K562 (cell line): Measurements from ENCODE around the gene PHF21A. TPM values are rescaled to one million over a fixed set of nuclear protein-coding genes. Genes with fewer than 3 reads are reported as not detected.

Experiments
- BMI1 ChIP-seq: fragments of 150-350 bp; IDR thresholded peaks from 2 replicates; pipeline ENCODE4 v1.6.1; 2014; ENCODE audit warnings: low read length
- DPF2 ChIP-seq: fragments of 450-650 bp; IDR thresholded peaks from 2 replicates; pipeline ENCODE4 v1.6.1; 2016
- FUS ChIP-seq: fragments of 200-400 bp; formaldehyde crosslinking; optimal IDR thresholded peaks from 2 replicates; pipeline ENCODE3; 2017; ENCODE audit warnings: low read depth, low read length
- HDAC8 ChIP-seq: fragments of 450-650 bp; IDR thresholded peaks from 2 replicates; pipeline ENCODE4 v1.6.1; 2016; ENCODE audit warnings: mild to moderate bottlenecking, missing genetic modification characterization, moderate library complexity, missing compliant biosample characterization
- KHSRP ChIP-seq: fragments of 450-650 bp; IDR thresholded peaks from 2 replicates; pipeline ENCODE4 v1.6.1; 2017
- MAZ ChIP-seq, 2 experiments: fragments of 450-650 bp in 1 of 2; sonication (generic) in 1 of 2; formaldehyde crosslinking; IDR thresholded peaks in 1 of 2; conservative IDR thresholded peaks in 1 of 2; 2 replicates each; pipeline versions ENCODE4 v1.4.0 to v1.5.0; 2020; ENCODE audit warnings: mild to moderate bottlenecking in 1 of 2, missing genetic modification reagents in 1 of 2
- NBN ChIP-seq: fragments of 450-650 bp; IDR thresholded peaks from 2 replicates; pipeline ENCODE4 v1.6.1; 2016; ENCODE audit warnings: low read depth, mild to moderate bottlenecking
- NFATC3 ChIP-seq: fragments of 450-650 bp; IDR thresholded peaks from 2 replicates; pipeline ENCODE4 v1.6.1; 2017; ENCODE audit warnings: mild to moderate bottlenecking
- PHB ChIP-seq: fragments of 250-450 bp; sonication (Bioruptor Pico); IDR thresholded peaks from 2 replicates; pipeline ENCODE4 v1.5.0; 2021
- SIRT6 ChIP-seq: IDR thresholded peaks from one replicate; pipeline ENCODE4 v1.6.1; 2012; ENCODE audit warnings: low read depth, mild to moderate bottlenecking, control low read depth, inconsistent platforms, low read length, moderate library complexity
- SIX5 ChIP-seq, 2 experiments: IDR thresholded peaks; 2 replicates each; pipeline ENCODE4 v1.6.1; 2011; ENCODE audit warnings: low read length in 2 of 2, borderline replicate concordance in 1 of 2, low read depth in 1 of 2, mild to moderate bottlenecking in 1 of 2, moderate library complexity in 1 of 2; ENCODE audit not compliant: insufficient read depth in 1 of 2
- TBP ChIP-seq: optimal IDR thresholded peaks from 2 replicates; pipeline ENCODE3; 2011; ENCODE audit warnings: low read depth, low read length, improper control_type of control experiment
- TCF7 ChIP-seq: sonication (generic); IDR thresholded peaks from 2 replicates; pipeline ENCODE4 v1.6.1; 2016; ENCODE audit warnings: antibody characterized with exemption, borderline replicate concordance
- ZBED1 ChIP-seq: IDR thresholded peaks from 2 replicates; pipeline ENCODE4 v1.6.1; 2014
- ZNF23 ChIP-seq: fragments of 250-450 bp; sonication (Bioruptor Pico); IDR thresholded peaks from 2 replicates; pipeline ENCODE4 v1.4.0; 2020; ENCODE audit warnings: mild to moderate bottlenecking
- ZNF41 ChIP-seq: fragments of 250-450 bp; sonication (Bioruptor Pico); conservative IDR thresholded peaks from 2 replicates; pipeline ENCODE4 v1.4.0; 2020; ENCODE audit warnings: mild to moderate bottlenecking
- ZNF551 ChIP-seq: fragments of 250-450 bp; sonication (Bioruptor Pico); IDR thresholded peaks from 2 replicates; pipeline ENCODE4 v1.5.0; 2021; ENCODE audit warnings: mild to moderate bottlenecking, moderate library complexity
- ZNF764 ChIP-seq: fragments of 250-450 bp; sonication (Bioruptor Pico); IDR thresholded peaks from 2 replicates; pipeline ENCODE4 v1.4.0; 2020; ENCODE audit warnings: low read depth, mild to moderate bottlenecking, moderate library complexity
- polyA plus RNA-seq, 8 experiments: library from polyadenylated mRNA; depleted of rRNA in 4 of 8; stranded (reverse) in 5 of 8; unstranded in 3 of 8; fragments of >200 nt; fragmentation: Nextera tagmentation in 2 of 8; fragmentation: Illumina TruSeq in 1 of 8; extraction: Ambion mirVana in 2 of 8; extraction: Trizol in 1 of 8; gene quantifications; 2 replicates each; pipeline versions ENCODE4 v1.2.1 to v1.2.3, GENCODE V29; 2011 to 2014; ENCODE audit warnings: inconsistent platforms in 1 of 8, missing spikeins in 1 of 8
- total RNA-seq, 7 experiments: library from RNA; depleted of rRNA in 6 of 7; stranded (reverse); fragments of >200 nt in 6 of 7; fragmentation: Illumina TruSeq in 2 of 7; extraction: Trizol in 2 of 7; gene quantifications; 2 replicates each; pipeline versions ENCODE4 v1.2.1 to v1.2.3, GENCODE V29; 2011 to 2021; ENCODE audit warnings: low replicate concordance in 1 of 7
- TF ChIP-seq, protein P1 (sequence below): fragments of 250-450 bp; sonication (Bioruptor Pico); IDR thresholded peaks from 2 replicates; pipeline ENCODE4 v1.4.0; 2020; ENCODE audit warnings: mild to moderate bottlenecking
- TF ChIP-seq, protein P2 (sequence below), 2 experiments: fragments of 450-650 bp; IDR thresholded peaks; 2 replicates each; pipeline ENCODE4 v1.6.1; 2016
- TF ChIP-seq, protein P3 (sequence below): conservative IDR thresholded peaks from 2 replicates; pipeline ENCODE4 v1.6.1; 2011; ENCODE audit warnings: low read depth, mild to moderate bottlenecking, low read length; ENCODE audit not compliant: control insufficient read depth
- TF ChIP-seq, protein P4 (sequence below), 2 experiments: fragments of 450-650 bp in 1 of 2; IDR thresholded peaks; 2 replicates each; pipeline ENCODE4 v1.6.1; 2011 to 2017; ENCODE audit warnings: low read depth in 2 of 2, antibody characterized with exemption in 1 of 2, borderline replicate concordance in 1 of 2, low read length in 1 of 2, mild to moderate bottlenecking in 1 of 2, mixed read lengths in 1 of 2; ENCODE audit not compliant: control insufficient read depth in 1 of 2

PHF21A gene
- total and polyA plus RNA-seq, 9 of the 15 experiments (the other 6 are each of a cell fraction or from before 2014, with no cell fraction given), result 1.5 to 32.4 (median 10.7) TPM

- TF ChIP-seq SIRT6 (no peak), TBP (peak; percentile 38), NFATC3 (no peak), PHB (no peak), FUS (no peak), ZNF41 (CRISPR knock-in tag) (no peak), BMI1 (peak; percentile 96), NBN (no peak), ZNF551 (CRISPR knock-in tag) (no peak), ZNF764 (CRISPR knock-in tag) (no peak), KHSRP (no peak), ZNF23 (CRISPR knock-in tag) (no peak), TCF7 (no peak), SIX5 (IDR thresholded peaks at IDR 0.05; ENCODE audit: borderline replicate concordance in 1 of 2, insufficient read depth in 1 of 2, low read depth in 1 of 2, low read length in 2 of 2) (peak; percentile 33 to 38; a peak in 2 of 4 replicates), MAZ (CRISPR knock-in tag; conservative IDR thresholded peaks at IDR 0.05 in 1 of 2, IDR thresholded peaks at IDR 0.05 in 1 of 2) (peak; percentile 45 to 65; a peak in 2 of 4 replicates), DPF2 (peak; percentile 40; the same call in 1 of the 2 replicates), HDAC8 (tag) (no peak), ZBED1 (no peak)
- TF ChIP-seq, protein P1, sequence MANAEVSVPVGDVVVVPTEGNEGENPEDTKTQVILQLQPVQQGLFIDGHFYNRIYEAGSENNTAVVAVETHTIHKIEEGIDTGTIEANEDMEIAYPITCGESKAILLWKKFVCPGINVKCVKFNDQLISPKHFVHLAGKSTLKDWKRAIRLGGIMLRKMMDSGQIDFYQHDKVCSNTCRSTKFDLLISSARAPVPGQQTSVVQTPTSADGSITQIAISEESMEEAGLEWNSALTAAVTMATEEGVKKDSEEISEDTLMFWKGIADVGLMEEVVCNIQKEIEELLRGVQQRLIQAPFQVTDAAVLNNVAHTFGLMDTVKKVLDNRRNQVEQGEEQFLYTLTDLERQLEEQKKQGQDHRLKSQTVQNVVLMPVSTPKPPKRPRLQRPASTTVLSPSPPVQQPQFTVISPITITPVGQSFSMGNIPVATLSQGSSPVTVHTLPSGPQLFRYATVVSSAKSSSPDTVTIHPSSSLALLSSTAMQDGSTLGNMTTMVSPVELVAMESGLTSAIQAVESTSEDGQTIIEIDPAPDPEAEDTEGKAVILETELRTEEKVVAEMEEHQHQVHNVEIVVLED (CRISPR knock-in tag), result no peak
- TF ChIP-seq, protein P2, sequence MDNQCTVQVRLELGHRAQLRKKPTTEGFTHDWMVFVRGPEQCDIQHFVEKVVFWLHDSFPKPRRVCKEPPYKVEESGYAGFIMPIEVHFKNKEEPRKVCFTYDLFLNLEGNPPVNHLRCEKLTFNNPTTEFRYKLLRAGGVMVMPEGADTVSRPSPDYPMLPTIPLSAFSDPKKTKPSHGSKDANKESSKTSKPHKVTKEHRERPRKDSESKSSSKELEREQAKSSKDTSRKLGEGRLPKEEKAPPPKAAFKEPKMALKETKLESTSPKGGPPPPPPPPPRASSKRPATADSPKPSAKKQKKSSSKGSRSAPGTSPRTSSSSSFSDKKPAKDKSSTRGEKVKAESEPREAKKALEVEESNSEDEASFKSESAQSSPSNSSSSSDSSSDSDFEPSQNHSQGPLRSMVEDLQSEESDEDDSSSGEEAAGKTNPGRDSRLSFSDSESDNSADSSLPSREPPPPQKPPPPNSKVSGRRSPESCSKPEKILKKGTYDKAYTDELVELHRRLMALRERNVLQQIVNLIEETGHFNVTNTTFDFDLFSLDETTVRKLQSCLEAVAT (IDR thresholded peaks at IDR 0.05), result peak in 1 of 2 experiments; percentile 94; a peak in 2 of 4 replicates
- TF ChIP-seq, protein P3, sequence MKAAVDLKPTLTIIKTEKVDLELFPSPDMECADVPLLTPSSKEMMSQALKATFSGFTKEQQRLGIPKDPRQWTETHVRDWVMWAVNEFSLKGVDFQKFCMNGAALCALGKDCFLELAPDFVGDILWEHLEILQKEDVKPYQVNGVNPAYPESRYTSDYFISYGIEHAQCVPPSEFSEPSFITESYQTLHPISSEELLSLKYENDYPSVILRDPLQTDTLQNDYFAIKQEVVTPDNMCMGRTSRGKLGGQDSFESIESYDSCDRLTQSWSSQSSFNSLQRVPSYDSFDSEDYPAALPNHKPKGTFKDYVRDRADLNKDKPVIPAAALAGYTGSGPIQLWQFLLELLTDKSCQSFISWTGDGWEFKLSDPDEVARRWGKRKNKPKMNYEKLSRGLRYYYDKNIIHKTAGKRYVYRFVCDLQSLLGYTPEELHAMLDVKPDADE, result no peak; the same call in 1 of the 2 replicates
- TF ChIP-seq, protein P4, sequence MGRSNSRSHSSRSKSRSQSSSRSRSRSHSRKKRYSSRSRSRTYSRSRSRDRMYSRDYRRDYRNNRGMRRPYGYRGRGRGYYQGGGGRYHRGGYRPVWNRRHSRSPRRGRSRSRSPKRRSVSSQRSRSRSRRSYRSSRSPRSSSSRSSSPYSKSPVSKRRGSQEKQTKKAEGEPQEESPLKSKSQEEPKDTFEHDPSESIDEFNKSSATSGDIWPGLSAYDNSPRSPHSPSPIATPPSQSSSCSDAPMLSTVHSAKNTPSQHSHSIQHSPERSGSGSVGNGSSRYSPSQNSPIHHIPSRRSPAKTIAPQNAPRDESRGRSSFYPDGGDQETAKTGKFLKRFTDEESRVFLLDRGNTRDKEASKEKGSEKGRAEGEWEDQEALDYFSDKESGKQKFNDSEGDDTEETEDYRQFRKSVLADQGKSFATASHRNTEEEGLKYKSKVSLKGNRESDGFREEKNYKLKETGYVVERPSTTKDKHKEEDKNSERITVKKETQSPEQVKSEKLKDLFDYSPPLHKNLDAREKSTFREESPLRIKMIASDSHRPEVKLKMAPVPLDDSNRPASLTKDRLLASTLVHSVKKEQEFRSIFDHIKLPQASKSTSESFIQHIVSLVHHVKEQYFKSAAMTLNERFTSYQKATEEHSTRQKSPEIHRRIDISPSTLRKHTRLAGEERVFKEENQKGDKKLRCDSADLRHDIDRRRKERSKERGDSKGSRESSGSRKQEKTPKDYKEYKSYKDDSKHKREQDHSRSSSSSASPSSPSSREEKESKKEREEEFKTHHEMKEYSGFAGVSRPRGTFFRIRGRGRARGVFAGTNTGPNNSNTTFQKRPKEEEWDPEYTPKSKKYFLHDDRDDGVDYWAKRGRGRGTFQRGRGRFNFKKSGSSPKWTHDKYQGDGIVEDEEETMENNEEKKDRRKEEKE (IDR thresholded peaks at IDR 0.05; ENCODE audit: borderline replicate concordance in 1 of 2, control insufficient read depth in 1 of 2, low read depth in 2 of 2, low read length in 1 of 2), result peak in 1 of 2 experiments; percentile 88; a peak in 2 of 4 replicates
These were observed 221.6 kb downstream of the PHF21A start (continued) for GRCh38 chr11:45899448-45900174.
